ENCODE results near the gene DLG2. TPM values are rescaled to one million over a fixed set of nuclear protein-coding genes. Genes with fewer than 3 reads are reported as not detected.

DLG2 gene
- total and polyA plus RNA-seq, 2 of the 8 experiments (the other 6 are each of a cell fraction or from before 2014, with no cell fraction given), result 1.7 to 14.3 TPM

GRCh38 chr11:84319863-84320262 lies 1307.3 kb downstream of the DLG2 start:
- Histone ChIP-seq H4K8ac (ENCODE audit: extremely low read depth, insufficient read depth, low read length) (no peak overlapping the region), H2AK5ac (ENCODE audit: low read depth, low read length) (no peak overlapping the region), H2BK20ac (ENCODE audit: low read length) (no peak overlapping the region), H3K27me3 (replicated peaks in 1 of 4; ENCODE audit: control insufficient read depth in 3 of 4, extremely low read depth in 1 of 4, insufficient read depth in 3 of 4, low read length in 3 of 4) (no peaks in the 10 kb centered on the region), H3K23me2 (ENCODE audit: low read depth, low read length) (no peaks in the 10 kb centered on the region; the same call in 1 of the 2 replicates), H4K5ac (ENCODE audit: insufficient read length, low read depth, low read length) (no peak overlapping the region), H4K20me1 (replicated peaks in 1 of 2; ENCODE audit: control insufficient read depth in 1 of 2, insufficient read depth in 2 of 2, low read length in 2 of 2) (no peaks in the 10 kb centered on the region), H2AFZ (ENCODE audit: low read length) (no peak overlapping the region), H3K79me1 (ENCODE audit: low read depth, low read length) (no peaks in the 10 kb centered on the region), H3K4me2 (ENCODE audit: insufficient read depth in 1 of 2, low read depth in 2 of 2, low read length in 2 of 2) (no peak overlapping the region), H2BK15ac (ENCODE audit: low read length) (no peak overlapping the region), H3K9me3 (ENCODE audit: insufficient read depth in 2 of 2, low read depth in 1 of 2, low read length in 1 of 2) (no peaks in the 10 kb centered on the region), H3K4ac (replicated peaks; ENCODE audit: insufficient read length, low read depth, low read length) (no peak overlapping the region), H3K4me1 (replicated peaks in 1 of 4; ENCODE audit: control insufficient read depth in 3 of 4, insufficient read depth in 4 of 4, low read length in 3 of 4) (no peaks in the 10 kb centered on the region), H4K91ac (replicated peaks; ENCODE audit: insufficient read length, low read length) (no peak overlapping the region), H3K27ac (ENCODE audit: low read depth, low read length) (no peak overlapping the region), H2BK5ac (ENCODE audit: low read depth, low read length) (no peak overlapping the region), H3K56ac (replicated peaks; ENCODE audit: insufficient read length, low read depth, low read length) (no peak overlapping the region), H3K9ac (replicated peaks in 1 of 4; ENCODE audit: extremely low read depth in 1 of 4, low read depth in 3 of 4, low read length in 3 of 4) (no peak overlapping the region), H3K18ac (ENCODE audit: extremely low read depth, low read length) (no peak overlapping the region), H3K79me2 (ENCODE audit: control insufficient read depth in 1 of 2, insufficient read depth in 2 of 2, low read length in 2 of 2) (no peaks in the 10 kb centered on the region), H3K4me3 (ENCODE audit: extremely low read depth in 1 of 4, insufficient read depth in 2 of 4, low read depth in 3 of 4, low read length in 4 of 4) (no peak overlapping the region), H3K36me3 (ENCODE audit: control insufficient read depth in 2 of 4, insufficient read depth in 4 of 4, low read length in 3 of 4) (no peaks in the 10 kb centered on the region), H3K23ac (ENCODE audit: insufficient read length) (no peak overlapping the region), H2BK12ac (ENCODE audit: low read depth, low read length) (no peak overlapping the region), H2BK120ac (replicated peaks; ENCODE audit: low read depth, low read length) (no peak overlapping the region), H3K14ac (ENCODE audit: insufficient read length) (no peak overlapping the region)
- FAIRE-seq (no peak), DNase-seq (ENCODE audit: low read depth in 1 of 2, low spot score in 2 of 2) (no peak)
- CTCF ChIA-PET (ENCODE audit: partially characterized antibody), result no interaction called here
- no peak for TF ChIP-seq MAX (IDR thresholded peaks at IDR 0.05)
- TF ChIP-seq RXRA (IDR thresholded peaks at IDR 0.05; ENCODE audit: insufficient read depth, low read depth, low read length), result no peak
- no peak for TF ChIP-seq SP4 (IDR thresholded peaks at IDR 0.05; ENCODE audit: low read length)
- no peak for TF ChIP-seq TEAD4 (IDR thresholded peaks at IDR 0.05; ENCODE audit: low read depth, low read length)
- TF ChIP-seq SIX5 (IDR thresholded peaks at IDR 0.05; ENCODE audit: low read depth, low read length), result no peak
- no peak for TF ChIP-seq EP300 (IDR thresholded peaks at IDR 0.05; ENCODE audit: borderline replicate concordance in 1 of 2, low read depth in 2 of 2, low read length in 2 of 2)
- no peak for TF ChIP-seq CBX8 (IDR thresholded peaks at IDR 0.05; ENCODE audit: borderline replicate concordance, low read depth, low read length)
- TF ChIP-seq TBP (IDR thresholded peaks at IDR 0.05; ENCODE audit: low read depth, low read length), result no peak
- no peak for TF ChIP-seq CHD2 (IDR thresholded peaks at IDR 0.05; ENCODE audit: low read length)
- POLR2A ChIA-PET (ENCODE audit: partially characterized antibody), result no interaction called here
- whole genome bisulfite sequencing, 2 experiments (ENCODE audit: extremely low coverage in 1 of 2, insufficient coverage in 1 of 2, insufficient read length in 1 of 2, insufficient replicate concordance in 2 of 2, low coverage in 1 of 2, low lambda C conversion rate in 2 of 2, missing lambda C conversion rate in 1 of 2), result 97% methylated on average over 2 of the region's 2 CpGs; no CpG with 5 or more reads in 1 of the 2 experiments
